Prostate gland (tissue), 2 donors: ENCODE results near the gene FAT4. TPM values are rescaled to one million over a fixed set of nuclear protein-coding genes. Genes with fewer than 3 reads are reported as not detected.

ENCODE experiments used
- DNase-seq: peaks from one replicate; pipeline ENCODE4 v3.0.0-alpha.2; 2019; ENCODE audit warnings: low spot score
- H3K27ac ChIP-seq, 2 donors: fragments of 200-600 bp; sonication (generic); 2 replicates each; pipeline ENCODE4 v1.5.1; 2017 to 2019
- H3K27me3 ChIP-seq: fragments of 200-600 bp; sonication (generic); replicated peaks from 2 replicates; pipeline ENCODE4 v1.5.1; 2019; ENCODE audit not compliant: insufficient read depth
- H3K36me3 ChIP-seq, 2 donors: fragments of 200-600 bp; sonication (generic); 1 replicate in 1 of 2; 2 replicates in 1 of 2; pipeline versions ENCODE4 v1.5.1 to v1.8.1; 2017 to 2019
- H3K4me1 ChIP-seq: fragments of 200-600 bp; sonication (generic); replicated peaks from 2 replicates; pipeline ENCODE4 v1.5.1; 2019
- H3K4me3 ChIP-seq, 2 donors: fragments of 200-600 bp; sonication (generic); 2 replicates each; pipeline ENCODE4 v1.5.1; 2017 to 2019
- H3K9me3 ChIP-seq: fragments of 200-600 bp; sonication (generic); 2 replicates; pipeline ENCODE4 v1.5.1; 2017
- POLR2A ChIP-seq: fragments of 450-650 bp; IDR thresholded peaks from one replicate; pipeline ENCODE4 v1.6.1; 2016; ENCODE audit warnings: antibody characterized with exemption, mild to moderate bottlenecking
- POLR2AphosphoS5 ChIP-seq: sonication (generic); formaldehyde crosslinking; IDR thresholded peaks from one replicate; pipeline ENCODE4 v1.6.1; 2017; ENCODE audit warnings: antibody characterized with exemption
- WGBS: methylation state at CpG from one replicate; pipeline ENCODE4 v1.1.5; 2018; 5-methylcytosine and 5-hydroxymethylcytosine counted together
- intact Hi-C: fragments of 100-400 bp; cut with DNase I; formaldehyde crosslinking; loops from one replicate; pipeline ENCODE4 v1.14.2; 2022
- total RNA-seq, 2 donors: library from RNA; depleted of rRNA; stranded (reverse); fragments of >200 nt; gene quantifications; one replicate each; pipeline ENCODE4 v1.1.0, GENCODE V29; 2016
- TF ChIP-seq, protein P1 (sequence below), 4 experiments: fragments of 200-600 bp in 2 of 4; fragments of 450-650 bp in 2 of 4; sonication (generic) in 2 of 4; IDR thresholded peaks; 1 replicate in 3 of 4; 2 replicates in 1 of 4; pipeline ENCODE4 v1.5.1; 2016 to 2019; ENCODE audit warnings: antibody characterized with exemption in 4 of 4, mild to moderate bottlenecking in 2 of 4, moderate library complexity in 2 of 4

Gene FAT4
- total RNA-seq, 2 donors from 2014 or later, result 5.4 to 10.3 TPM

DNA sequence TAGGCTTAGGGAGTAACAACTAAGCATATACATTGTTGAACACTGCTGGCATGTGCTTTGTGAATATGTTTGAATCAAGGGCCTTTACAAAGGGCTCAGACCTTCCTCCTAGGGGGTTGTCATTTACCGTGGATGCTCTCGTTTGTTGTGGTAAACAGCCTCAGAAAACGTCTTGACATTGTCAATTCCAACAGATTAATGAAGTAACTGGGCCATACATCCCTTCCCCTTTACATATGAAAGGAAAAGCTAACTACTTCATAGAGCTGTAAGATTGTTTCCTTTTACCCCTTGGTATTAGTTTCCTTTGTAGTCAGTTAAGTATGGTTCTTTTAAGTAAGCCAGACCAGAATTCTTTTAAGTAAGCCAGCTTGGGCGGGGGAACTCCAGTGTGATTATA lies 42.9 kb downstream of the FAT4 start:
- H3K4me1 ChIP-seq, result no peaks in the 10 kb centered on the region
- intact Hi-C loops, result no loop called here
- no peak overlapping the region for H3K27ac ChIP-seq
- DNase-seq, result no peak
- H3K9me3 ChIP-seq, result no peaks in the 10 kb centered on the region
- TF ChIP-seq POLR2AphosphoS5 (no peak), POLR2A (no peak)
- TF ChIP-seq, protein P1, sequence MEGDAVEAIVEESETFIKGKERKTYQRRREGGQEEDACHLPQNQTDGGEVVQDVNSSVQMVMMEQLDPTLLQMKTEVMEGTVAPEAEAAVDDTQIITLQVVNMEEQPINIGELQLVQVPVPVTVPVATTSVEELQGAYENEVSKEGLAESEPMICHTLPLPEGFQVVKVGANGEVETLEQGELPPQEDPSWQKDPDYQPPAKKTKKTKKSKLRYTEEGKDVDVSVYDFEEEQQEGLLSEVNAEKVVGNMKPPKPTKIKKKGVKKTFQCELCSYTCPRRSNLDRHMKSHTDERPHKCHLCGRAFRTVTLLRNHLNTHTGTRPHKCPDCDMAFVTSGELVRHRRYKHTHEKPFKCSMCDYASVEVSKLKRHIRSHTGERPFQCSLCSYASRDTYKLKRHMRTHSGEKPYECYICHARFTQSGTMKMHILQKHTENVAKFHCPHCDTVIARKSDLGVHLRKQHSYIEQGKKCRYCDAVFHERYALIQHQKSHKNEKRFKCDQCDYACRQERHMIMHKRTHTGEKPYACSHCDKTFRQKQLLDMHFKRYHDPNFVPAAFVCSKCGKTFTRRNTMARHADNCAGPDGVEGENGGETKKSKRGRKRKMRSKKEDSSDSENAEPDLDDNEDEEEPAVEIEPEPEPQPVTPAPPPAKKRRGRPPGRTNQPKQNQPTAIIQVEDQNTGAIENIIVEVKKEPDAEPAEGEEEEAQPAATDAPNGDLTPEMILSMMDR (IDR thresholded peaks at IDR 0.05), result no peak
- H3K4me3 ChIP-seq, result no peak overlapping the region
- no peaks in the 10 kb centered on the region for H3K36me3 ChIP-seq
- H3K27me3 ChIP-seq, result no peaks in the 10 kb centered on the region
- WGBS, result 67% methylated on average over 4 of the region's 4 CpGs

DNA sequence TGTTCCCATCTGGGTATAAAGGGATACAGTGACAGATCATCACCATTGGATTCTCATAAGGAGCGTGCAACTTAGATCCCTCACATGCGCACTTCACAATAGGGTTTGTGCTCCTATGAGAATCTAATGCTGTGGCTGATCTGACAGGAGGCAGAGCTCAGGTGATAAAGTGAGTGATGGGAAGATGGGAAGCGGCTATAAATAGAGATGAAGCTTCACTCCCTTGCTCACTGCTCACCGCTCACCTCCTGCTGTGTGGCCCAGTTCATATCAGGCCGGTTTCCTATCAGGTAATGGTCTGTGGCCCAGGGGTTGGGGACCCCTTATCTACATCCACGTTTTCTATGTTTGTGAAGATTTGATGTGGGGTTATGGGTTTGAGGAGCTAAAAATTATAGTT lies 43.7 kb downstream of the FAT4 start:
- TF ChIP-seq POLR2A, result no peak
- no peak for TF ChIP-seq POLR2AphosphoS5
- TF ChIP-seq, protein P1 (IDR thresholded peaks at IDR 0.05), result no peak
- no peaks in the 10 kb centered on the region for H3K4me1 ChIP-seq
- H3K27me3 ChIP-seq, result no peaks in the 10 kb centered on the region
- intact Hi-C loops, result no loop called here
- H3K36me3 ChIP-seq, result no peaks in the 10 kb centered on the region
- H3K27ac ChIP-seq, result no peak overlapping the region
- no peak overlapping the region for H3K4me3 ChIP-seq
- 96% methylated on average over 6 of the region's 6 CpGs for WGBS
- H3K9me3 ChIP-seq, result no peaks in the 10 kb centered on the region
- DNase-seq, result no peak

- Histone ChIP-seq H3K27ac (no peak overlapping the region), H3K4me3 (no peak overlapping the region), H3K27me3 (no peaks in the 10 kb centered on the region), H3K9me3 (no peaks in the 10 kb centered on the region), H3K4me1 (no peaks in the 10 kb centered on the region), H3K36me3 (no peaks in the 10 kb centered on the region)
- 93% methylated on average over 3 of the region's 3 CpGs for WGBS
- intact Hi-C loops, result no loop called here
- TF ChIP-seq, protein P1 (IDR thresholded peaks at IDR 0.05), result no peak
- TF ChIP-seq POLR2A (no peak), POLR2AphosphoS5 (no peak)
- DNase-seq, result no peak
These were observed 44.6 kb downstream of the FAT4 start for GRCh38 chr4:125359363-125359762.

DNA sequence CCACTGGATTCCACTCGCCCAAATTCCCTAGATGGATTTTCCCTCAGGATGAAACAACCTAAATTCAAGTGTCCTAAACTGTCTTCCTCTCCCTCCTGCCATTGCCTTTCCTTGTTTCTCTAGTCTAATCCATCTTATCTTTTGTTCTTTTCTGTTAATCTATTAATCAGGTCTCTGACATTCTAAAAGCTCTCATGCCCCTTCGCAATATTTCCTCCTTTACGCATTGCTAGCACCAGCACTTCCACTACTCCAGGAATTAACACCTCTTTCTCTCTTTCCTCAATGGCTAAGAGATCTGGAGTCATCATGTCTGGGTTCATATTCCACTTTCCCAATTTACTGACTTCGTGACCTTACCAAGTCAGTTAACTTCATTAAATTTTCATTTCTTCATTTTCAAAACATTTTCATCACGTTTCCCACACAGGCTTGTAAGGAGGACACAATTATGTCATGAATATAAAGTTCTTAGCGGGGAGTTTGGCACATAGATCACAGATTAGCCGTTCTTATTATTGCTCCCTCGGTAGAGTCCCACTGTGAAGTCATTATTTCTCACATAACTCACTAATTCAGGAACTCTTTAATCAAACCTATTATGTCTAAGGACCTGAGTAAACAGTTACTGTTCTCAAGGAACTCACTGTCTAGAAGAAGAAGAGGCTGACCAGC lies 45.3 kb downstream of the FAT4 start:
- no peaks in the 10 kb centered on the region for H3K4me1 ChIP-seq
- no peak overlapping the region for H3K27ac ChIP-seq
- TF ChIP-seq, protein P1 (IDR thresholded peaks at IDR 0.05), result no peak
- no peak for TF ChIP-seq POLR2AphosphoS5
- TF ChIP-seq POLR2A, result no peak
- no peaks in the 10 kb centered on the region for H3K36me3 ChIP-seq
- intact Hi-C loops, result no loop called here
- H3K4me3 ChIP-seq, result no peak overlapping the region
- 74% methylated on average over 8 of the region's 8 CpGs for WGBS
- H3K27me3 ChIP-seq, result no peaks in the 10 kb centered on the region
- DNase-seq, result no peak
- no peaks in the 10 kb centered on the region for H3K9me3 ChIP-seq

GRCh38 chr4:125360727-125361126 lies 46.0 kb downstream of the FAT4 start:
- DNase-seq, result no peak
- H3K36me3 ChIP-seq, result no peaks in the 10 kb centered on the region

More at GRCh38 chr4:125360727-125361126, 46.0 kb downstream of the FAT4 start:
- no peak for TF ChIP-seq POLR2AphosphoS5
- no peak for TF ChIP-seq POLR2A
- TF ChIP-seq, protein P1 (IDR thresholded peaks at IDR 0.05), result no peak
- H3K9me3 ChIP-seq, result no peaks in the 10 kb centered on the region
- no peaks in the 10 kb centered on the region for H3K27me3 ChIP-seq
- intact Hi-C loops, result no loop called here
- no peak overlapping the region for H3K27ac ChIP-seq
- no peaks in the 10 kb centered on the region for H3K4me1 ChIP-seq
- no peak overlapping the region for H3K4me3 ChIP-seq
